Liver (tissue), 9 donors: ENCODE results near the gene IGSF22. TPM values are rescaled to one million over a fixed set of nuclear protein-coding genes. Genes with fewer than 3 reads are reported as not detected.
"Not testable (repeated sequence)": the region's sequence is repeated elsewhere in the genome, so short reads cannot be mapped to it uniquely, and the experiment has no call there.

ENCODE experiments used
- DNase-seq: peaks from one replicate; pipeline ENCODE4 v3.0.0-alpha.2; 2017; ENCODE audit warnings: low spot score
- H3K27ac ChIP-seq, 2 donors: one replicate each; pipeline ENCODE4 v1.7.0; 2013; ENCODE audit warnings: inconsistent platforms in 2 of 2, low read length in 2 of 2, control low read depth in 1 of 2, low read depth in 1 of 2, mild to moderate bottlenecking in 1 of 2
- H3K27me3 ChIP-seq, 4 donors: one replicate each; pipeline versions ENCODE4 v1.6.1 to v1.7.0; 2013; ENCODE audit warnings: low read length in 3 of 4, inconsistent platforms in 1 of 4, mild to moderate bottlenecking in 1 of 4, moderate library complexity in 1 of 4; ENCODE audit not compliant: control insufficient read depth in 4 of 4, insufficient read depth in 4 of 4
- H3K36me3 ChIP-seq, 4 donors: one replicate each; pipeline versions ENCODE4 v1.6.1 to v1.7.0; 2013; ENCODE audit warnings: low read length in 3 of 4, mild to moderate bottlenecking in 3 of 4, low read depth in 1 of 4, moderate library complexity in 1 of 4; ENCODE audit not compliant: control insufficient read depth in 4 of 4, insufficient read depth in 3 of 4
- H3K4me1 ChIP-seq, 4 donors: one replicate each; pipeline versions ENCODE4 v1.6.1 to v1.7.0; 2013; ENCODE audit warnings: low read length in 3 of 4, mild to moderate bottlenecking in 3 of 4, moderate library complexity in 1 of 4; ENCODE audit not compliant: control insufficient read depth in 4 of 4, insufficient read depth in 4 of 4
- H3K4me3 ChIP-seq, 3 donors: one replicate each; pipeline versions ENCODE4 v1.6.1 to v1.7.0; 2013; ENCODE audit warnings: low read length in 3 of 3, control low read depth in 1 of 3, low read depth in 1 of 3, mild to moderate bottlenecking in 1 of 3
- H3K9ac ChIP-seq, 2 donors: one replicate each; pipeline ENCODE4 v1.7.0; 2013; ENCODE audit warnings: low read length in 2 of 2, mild to moderate bottlenecking in 2 of 2, moderate library complexity in 2 of 2, control low read depth in 1 of 2, low read depth in 1 of 2
- H3K9me3 ChIP-seq, 4 donors: one replicate each; pipeline versions ENCODE4 v1.6.1 to v1.7.0; 2013; ENCODE audit warnings: low read length in 3 of 4; ENCODE audit not compliant: control insufficient read depth in 4 of 4
- ATF3 ChIP-seq: IDR thresholded peaks from 2 replicates; pipeline ENCODE4 v1.6.1; 2016; ENCODE audit warnings: antibody characterized with exemption
- CTCF ChIP-seq: fragments of 150-350 bp; IDR thresholded peaks from 2 replicates; pipeline ENCODE4 v1.5.1; 2017; ENCODE audit warnings: improper control_type of control experiment, low read depth, low read length; ENCODE audit not compliant: missing input control
- EGR1 ChIP-seq, 2 donors: IDR thresholded peaks; 2 replicates each; pipeline ENCODE4 v1.6.1; 2016 to 2018; ENCODE audit warnings: antibody characterized with exemption in 2 of 2, low read depth in 2 of 2
- FOXA1 ChIP-seq: IDR thresholded peaks from 2 replicates; pipeline ENCODE4 v1.6.1; 2016; ENCODE audit warnings: antibody characterized with exemption
- FOXA2 ChIP-seq: IDR thresholded peaks from 2 replicates; pipeline ENCODE4 v1.6.1; 2016; ENCODE audit warnings: antibody characterized with exemption
- GABPA ChIP-seq, 2 donors: IDR thresholded peaks in 1 of 2; conservative IDR thresholded peaks in 1 of 2; 2 replicates each; pipeline ENCODE4 v1.6.1; 2016; ENCODE audit warnings: antibody characterized with exemption in 2 of 2, mild to moderate bottlenecking in 1 of 2, moderate library complexity in 1 of 2
- HNF4G ChIP-seq: IDR thresholded peaks from 2 replicates; pipeline ENCODE4 v1.6.1; 2016; ENCODE audit warnings: antibody characterized with exemption
- MAX ChIP-seq: IDR thresholded peaks from 2 replicates; pipeline ENCODE4 v1.6.1; 2016; ENCODE audit warnings: antibody characterized with exemption
- REST ChIP-seq: IDR thresholded peaks from 2 replicates; pipeline ENCODE4 v1.6.1; 2016; ENCODE audit warnings: antibody characterized with exemption, mild to moderate bottlenecking
- TAF1 ChIP-seq: conservative IDR thresholded peaks from 2 replicates; pipeline ENCODE4 v1.6.1; 2016; ENCODE audit warnings: antibody characterized with exemption, mild to moderate bottlenecking
- ZBTB33 ChIP-seq: IDR thresholded peaks from 2 replicates; pipeline ENCODE4 v1.6.1; 2016; ENCODE audit warnings: antibody characterized with exemption
- WGBS: extraction: QIAGEN DNeasy Blood & Tissue Kit; methylation state at CpG from one replicate; pipeline ENCODE4 v1.1.7; 2013; 5-methylcytosine and 5-hydroxymethylcytosine counted together
- polyA plus RNA-seq, 2 donors: library from polyadenylated mRNA; stranded (reverse) in 1 of 2; unstranded in 1 of 2; fragments of 200-250 nt in 1 of 2; fragments of >200 nt in 1 of 2; fragmentation: Nextera tagmentation in 1 of 2; extraction: Ambion mirVana in 1 of 2; gene quantifications; one replicate each; pipeline versions ENCODE4 v1.2.1 to v1.2.3, GENCODE V29; 2013 to 2015
- total RNA-seq, 2 donors: library from RNA; depleted of rRNA; stranded (reverse); fragments of >200 nt; gene quantifications; one replicate each; pipeline ENCODE4 v1.2.3, GENCODE V29; 2014
- donor health status: healthy.
- donor health status: healthy.
- donor health status: healthy.
- donor health status: healthy.
- donor health status: healthy.

IGSF22 gene
- total and polyA plus RNA-seq, 4 donors, result 0.12 to 0.26 TPM; not detected in 2

GRCh38 chr11:18684267-18684666 lies 41.7 kb downstream of the IGSF22 start (continued):
- TF ChIP-seq FOXA2 (no peak), EGR1 (IDR thresholded peaks at IDR 0.05; ENCODE audit: low read depth in 2 of 2) (no peak), ATF3 (no peak), TAF1 (no peak), FOXA1 (no peak)

GRCh38 chr11:18682466-18682865 lies 43.5 kb downstream of the IGSF22 start:
- Histone ChIP-seq H3K27ac (no peak overlapping the region), H3K36me3 (no peaks in the 10 kb centered on the region), H3K9me3 (no peaks in the 10 kb centered on the region), H3K9ac (no peak overlapping the region), H3K4me1 (no peaks in the 10 kb centered on the region), H3K27me3 (no peaks in the 10 kb centered on the region), H3K4me3 (no peak overlapping the region)
- WGBS, result 95% methylated on average over 3 of the region's 3 CpGs
- no peak for TF ChIP-seq MAX
- TF ChIP-seq GABPA (IDR thresholded peaks at IDR 0.05 in 1 of 2, conservative IDR thresholded peaks at IDR 0.05 in 1 of 2), result no peak
- no peak for TF ChIP-seq TAF1
- no peak for TF ChIP-seq ZBTB33
- TF ChIP-seq CTCF, result no peak
- no peak for TF ChIP-seq REST
- no peak for TF ChIP-seq EGR1 (IDR thresholded peaks at IDR 0.05; ENCODE audit: low read depth in 2 of 2)
- no peak for TF ChIP-seq HNF4G
- no peak for TF ChIP-seq FOXA2
- no peak for DNase-seq

GRCh38 chr11:18681949-18682348 lies 44.0 kb downstream of the IGSF22 start:
- not testable (repeated sequence) for H3K27ac ChIP-seq, H3K4me1 ChIP-seq, DNase-seq, H3K9ac ChIP-seq, H3K4me3 ChIP-seq, H3K27me3 ChIP-seq, H3K9me3 ChIP-seq, H3K36me3 ChIP-seq
- WGBS, result 91% methylated on average over 1 of the region's 1 CpG
